ENCODE results near the gene DSCAML1.

DNA sequence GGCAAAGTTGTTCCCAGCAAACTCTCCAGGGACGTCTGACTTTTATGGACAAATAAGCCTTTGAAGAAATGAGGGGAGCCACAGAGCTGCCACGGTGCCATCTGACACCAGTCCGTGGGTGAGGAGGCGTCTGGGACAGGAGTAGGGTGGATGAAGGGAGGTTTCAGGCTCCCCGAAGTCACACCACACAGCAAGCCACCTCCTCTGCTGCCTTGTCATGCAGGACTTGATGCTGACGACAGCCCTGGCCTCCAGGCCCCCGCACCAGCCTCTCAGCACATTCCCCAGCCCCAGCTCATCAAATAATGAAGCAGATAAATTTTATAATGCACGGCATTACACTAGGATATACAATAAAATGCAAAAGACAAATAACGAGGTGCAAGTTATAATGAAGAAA, 312.9 kb downstream of the DSCAML1 start:
- TF ChIP-seq, protein P1, sequence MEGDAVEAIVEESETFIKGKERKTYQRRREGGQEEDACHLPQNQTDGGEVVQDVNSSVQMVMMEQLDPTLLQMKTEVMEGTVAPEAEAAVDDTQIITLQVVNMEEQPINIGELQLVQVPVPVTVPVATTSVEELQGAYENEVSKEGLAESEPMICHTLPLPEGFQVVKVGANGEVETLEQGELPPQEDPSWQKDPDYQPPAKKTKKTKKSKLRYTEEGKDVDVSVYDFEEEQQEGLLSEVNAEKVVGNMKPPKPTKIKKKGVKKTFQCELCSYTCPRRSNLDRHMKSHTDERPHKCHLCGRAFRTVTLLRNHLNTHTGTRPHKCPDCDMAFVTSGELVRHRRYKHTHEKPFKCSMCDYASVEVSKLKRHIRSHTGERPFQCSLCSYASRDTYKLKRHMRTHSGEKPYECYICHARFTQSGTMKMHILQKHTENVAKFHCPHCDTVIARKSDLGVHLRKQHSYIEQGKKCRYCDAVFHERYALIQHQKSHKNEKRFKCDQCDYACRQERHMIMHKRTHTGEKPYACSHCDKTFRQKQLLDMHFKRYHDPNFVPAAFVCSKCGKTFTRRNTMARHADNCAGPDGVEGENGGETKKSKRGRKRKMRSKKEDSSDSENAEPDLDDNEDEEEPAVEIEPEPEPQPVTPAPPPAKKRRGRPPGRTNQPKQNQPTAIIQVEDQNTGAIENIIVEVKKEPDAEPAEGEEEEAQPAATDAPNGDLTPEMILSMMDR (conservative IDR thresholded peaks at IDR 0.05; ENCODE audit: low read depth, low read length): no peak
- TF ChIP-seq EZH2 (IDR thresholded peaks at IDR 0.05; ENCODE audit: low read length, unreplicated experiment): no peak
